Hepatocyte (in vitro differentiated cells): Measurements from ENCODE around the gene PDILT.

Experiments used
- CTCF ChIP-seq: fragments of 200-600 bp; sonication (generic); IDR thresholded peaks from 2 replicates; pipeline ENCODE4 v1.5.1; 2016; ENCODE audit warnings: antibody characterized with exemption, mild to moderate bottlenecking; ENCODE audit not compliant: poor library complexity
- EZH2 ChIP-seq: fragments of 200-600 bp; sonication (generic); IDR thresholded peaks from 2 replicates; pipeline ENCODE4 v1.6.1; 2016; ENCODE audit warnings: antibody characterized with exemption, mild to moderate bottlenecking, borderline replicate concordance

- no peak for TF ChIP-seq CTCF
- TF ChIP-seq EZH2: no peak
Observed at GRCh38 chr16:20326321-20326720, 78.2 kb downstream of the PDILT start.
